Measurements from ENCODE around the gene SETMAR.

The SETMAR gene

DNA sequence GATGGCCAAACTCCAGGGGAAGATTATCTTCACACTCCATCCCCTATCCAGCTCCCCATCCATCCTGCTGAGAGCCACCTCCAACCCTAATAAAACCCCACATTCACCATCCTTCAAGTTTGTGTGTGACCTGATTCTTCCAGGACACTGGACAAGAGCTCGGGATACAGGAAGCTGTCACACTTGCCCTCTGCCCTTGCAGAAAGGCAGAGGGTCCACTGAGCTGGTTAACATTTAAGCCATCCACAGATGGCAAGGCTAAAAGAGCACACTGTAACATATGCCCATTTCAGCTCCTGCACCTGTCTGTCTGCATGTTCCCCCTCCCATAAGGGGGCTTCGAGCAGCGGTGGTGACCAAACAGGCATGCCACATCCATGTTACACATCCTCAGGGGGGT is 29.8 kb downstream of the SETMAR start:
- TF ChIP-seq, protein P1, sequence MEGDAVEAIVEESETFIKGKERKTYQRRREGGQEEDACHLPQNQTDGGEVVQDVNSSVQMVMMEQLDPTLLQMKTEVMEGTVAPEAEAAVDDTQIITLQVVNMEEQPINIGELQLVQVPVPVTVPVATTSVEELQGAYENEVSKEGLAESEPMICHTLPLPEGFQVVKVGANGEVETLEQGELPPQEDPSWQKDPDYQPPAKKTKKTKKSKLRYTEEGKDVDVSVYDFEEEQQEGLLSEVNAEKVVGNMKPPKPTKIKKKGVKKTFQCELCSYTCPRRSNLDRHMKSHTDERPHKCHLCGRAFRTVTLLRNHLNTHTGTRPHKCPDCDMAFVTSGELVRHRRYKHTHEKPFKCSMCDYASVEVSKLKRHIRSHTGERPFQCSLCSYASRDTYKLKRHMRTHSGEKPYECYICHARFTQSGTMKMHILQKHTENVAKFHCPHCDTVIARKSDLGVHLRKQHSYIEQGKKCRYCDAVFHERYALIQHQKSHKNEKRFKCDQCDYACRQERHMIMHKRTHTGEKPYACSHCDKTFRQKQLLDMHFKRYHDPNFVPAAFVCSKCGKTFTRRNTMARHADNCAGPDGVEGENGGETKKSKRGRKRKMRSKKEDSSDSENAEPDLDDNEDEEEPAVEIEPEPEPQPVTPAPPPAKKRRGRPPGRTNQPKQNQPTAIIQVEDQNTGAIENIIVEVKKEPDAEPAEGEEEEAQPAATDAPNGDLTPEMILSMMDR (IDR thresholded peaks at IDR 0.05; ENCODE audit: insufficient read depth, low read length, missing control alignments) = no peak
- ChIA-PET POLR2A (no interaction called here), CTCF (interaction anchor here (1.1 kb wide), 1 partner anchor 301 kb away, joined by 4 read pairs; no protein-coding TSS in a partner anchor)
- no peak overlapping the region for H3K4me3 ChIP-seq (ENCODE audit: low read depth, low read length)
- DNase-seq (ENCODE audit: low read depth, low spot score) = no peak

DNA sequence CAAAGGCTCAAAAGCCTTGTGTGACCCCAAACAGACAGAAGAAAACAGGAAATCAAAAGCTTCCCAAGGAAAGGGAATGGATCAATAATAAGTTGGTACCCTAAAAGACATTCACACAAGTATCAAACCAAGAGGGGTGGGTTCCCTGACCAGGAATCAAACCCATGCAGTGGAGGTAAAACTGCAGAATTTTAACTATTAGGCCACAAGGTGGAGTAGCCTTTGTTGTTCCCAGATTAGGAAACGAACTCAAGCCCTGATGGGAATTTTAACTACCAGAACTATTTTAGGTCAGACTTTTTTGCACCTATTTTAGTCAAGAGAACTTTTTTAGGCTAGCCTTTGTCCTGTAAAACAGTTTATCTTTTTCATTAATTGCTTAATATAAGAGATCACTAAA is 31.4 kb downstream of the SETMAR start:
- POLR2A ChIA-PET = no interaction called here
- DNase-seq (ENCODE audit: low read depth, low spot score) = no peak
- CTCF ChIA-PET = interaction anchor here (1.4 to 3.1 kb wide), 2 partner anchors 16 to 299 kb away, joined by 7 to 14 read pairs; no protein-coding TSS in a partner anchor

DNA sequence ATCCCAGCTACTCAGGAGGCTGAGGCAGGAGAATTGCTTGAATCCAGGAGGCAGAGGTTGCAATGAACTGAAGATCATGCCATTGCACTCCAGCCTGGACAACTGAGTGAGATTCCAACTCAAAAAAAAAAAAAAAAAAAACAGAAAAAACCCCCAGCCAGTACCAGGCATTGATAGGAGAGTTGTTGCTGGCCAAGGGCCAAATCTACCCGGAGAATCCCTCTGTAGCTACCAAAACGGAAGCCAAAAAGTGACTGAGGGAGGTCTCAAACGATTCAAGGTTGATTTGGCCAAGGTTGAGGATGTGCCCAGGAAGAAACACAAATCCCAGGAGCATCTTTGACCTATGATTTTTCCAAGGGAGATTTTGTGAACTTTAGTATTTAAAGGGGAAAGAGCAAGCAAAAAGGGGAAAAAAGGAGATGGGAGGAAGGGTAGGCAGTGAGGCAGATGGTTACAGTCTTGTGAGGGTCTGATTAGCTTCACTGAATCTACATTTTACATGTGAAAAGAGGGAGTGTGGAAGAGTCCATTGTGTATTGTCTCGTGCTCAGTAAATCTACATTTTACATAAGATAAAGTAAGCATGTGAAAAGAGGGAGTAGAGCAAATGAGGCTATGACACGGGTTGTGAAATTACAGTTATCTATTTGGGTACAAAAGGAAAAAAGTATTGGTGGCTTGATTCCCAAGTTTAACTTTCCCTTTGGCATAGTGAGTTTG is 32.8 kb downstream of the SETMAR start:
- H3K4me3 ChIP-seq (ENCODE audit: low read depth, low read length) = no peak overlapping the region
- TF ChIP-seq, protein P1 (IDR thresholded peaks at IDR 0.05; ENCODE audit: insufficient read depth, low read length, missing control alignments) = no peak
- CTCF ChIA-PET = interaction anchor here (0.9 to 3.1 kb wide), 2 partner anchors 15 to 298 kb away, joined by 6 to 14 read pairs; no protein-coding TSS in a partner anchor
- no peak for DNase-seq (ENCODE audit: low read depth, low spot score)
- POLR2A ChIA-PET = no interaction called here

More for the DNA sequence above, 31.4 kb downstream of the SETMAR start:
- TF ChIP-seq, protein P1 (IDR thresholded peaks at IDR 0.05; ENCODE audit: insufficient read depth, low read length, missing control alignments) = no peak
- no peak overlapping the region for H3K4me3 ChIP-seq (ENCODE audit: low read depth, low read length)

DNA sequence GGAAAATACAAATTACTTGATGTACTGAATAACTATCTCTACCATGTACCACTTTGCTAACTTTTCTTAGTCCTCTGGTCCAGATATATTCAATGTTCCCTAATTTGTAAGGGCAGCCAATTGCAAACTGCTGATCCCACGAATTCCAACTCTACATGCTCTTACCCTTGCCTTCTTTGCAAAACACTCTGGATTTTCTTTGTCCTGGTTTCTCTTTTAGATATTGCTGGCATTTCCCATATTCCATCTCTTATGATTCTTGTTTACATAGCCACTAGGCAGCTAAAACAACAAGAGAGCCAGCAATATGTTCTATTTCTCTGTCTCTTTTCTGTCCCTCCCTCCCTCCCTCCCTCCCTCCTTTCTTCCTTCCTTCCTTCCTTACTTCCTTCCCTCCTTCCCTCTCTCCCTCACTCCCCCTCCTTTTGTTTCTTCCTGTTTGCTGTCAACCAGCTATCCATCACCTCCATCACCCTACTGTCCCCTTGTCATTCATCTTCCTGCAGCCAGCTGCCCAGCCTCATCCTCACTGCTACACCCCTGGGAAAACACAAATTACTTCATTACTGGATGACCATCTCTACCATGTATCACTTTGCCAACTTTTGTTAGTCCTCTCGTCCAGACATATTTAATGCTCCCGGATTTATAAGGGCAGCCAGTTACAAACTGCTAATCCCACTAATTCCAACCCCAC is 33.8 kb downstream of the SETMAR start:
- TF ChIP-seq, protein P1 (IDR thresholded peaks at IDR 0.05; ENCODE audit: insufficient read depth, low read length, missing control alignments) = no peak

DNA sequence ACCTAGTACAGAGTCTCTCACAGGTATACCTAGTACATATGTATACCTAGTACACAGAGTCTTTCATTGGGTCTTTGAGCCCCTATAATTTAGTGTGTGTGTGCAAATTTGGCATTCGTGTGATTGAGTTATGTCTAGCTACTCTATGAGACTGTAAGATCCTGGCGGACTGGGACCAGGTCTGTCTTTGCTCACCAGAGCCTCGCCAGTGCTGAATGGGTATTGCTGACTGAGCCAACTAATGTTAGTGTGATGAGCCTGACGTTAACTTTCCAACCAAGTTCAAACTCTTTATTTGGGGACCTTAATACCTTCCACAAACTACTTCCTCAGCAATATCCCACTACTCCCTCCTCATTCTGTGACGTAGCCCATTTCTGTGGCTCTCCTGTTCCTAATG is 35.6 kb downstream of the SETMAR start:
- H3K4me3 ChIP-seq (ENCODE audit: low read depth, low read length) = no peak overlapping the region
- CTCF ChIA-PET = interaction anchor here (1.1 kb wide), 1 partner anchor 12 kb away, joined by 4 read pairs; no protein-coding TSS in a partner anchor
- DNase-seq (ENCODE audit: low read depth, low spot score) = no peak
- POLR2A ChIA-PET = no interaction called here
- TF ChIP-seq, protein P1 (IDR thresholded peaks at IDR 0.05; ENCODE audit: insufficient read depth, low read length, missing control alignments) = no peak

More for the DNA sequence above, 33.8 kb downstream of the SETMAR start:
- no peak overlapping the region for H3K4me3 ChIP-seq (ENCODE audit: low read depth, low read length)
- DNase-seq (ENCODE audit: low read depth, low spot score) = no peak
- POLR2A ChIA-PET = no interaction called here
- CTCF ChIA-PET = interaction anchor here (1.0 to 1.4 kb wide), 2 partner anchors 14 to 297 kb away, joined by 5 read pairs; no protein-coding TSS in a partner anchor

DNA sequence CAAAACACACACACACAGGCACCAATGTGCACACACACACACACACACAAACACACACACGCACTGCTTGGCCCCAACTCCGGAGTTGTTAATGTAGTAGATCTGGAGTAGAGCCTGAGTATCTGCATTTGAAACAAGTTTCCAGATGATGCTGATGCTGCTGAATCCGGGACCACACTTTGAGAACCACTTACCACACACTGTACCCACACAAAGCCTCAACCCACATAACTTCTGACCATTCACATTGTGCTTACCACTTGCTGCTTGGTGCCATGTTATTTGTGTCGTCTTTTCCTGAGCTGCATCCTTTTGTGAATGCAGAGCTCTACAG is 36.9 kb downstream of the SETMAR start:
- ChIA-PET CTCF (interaction anchor here (1.3 to 4.2 kb wide), 2 partner anchors 12 to 26 kb away, joined by 4 to 41 read pairs; no protein-coding TSS in a partner anchor), POLR2A (no interaction called here)
- TF ChIP-seq, protein P1 (IDR thresholded peaks at IDR 0.05; ENCODE audit: insufficient read depth, low read length, missing control alignments) = no peak
- H3K4me3 ChIP-seq (ENCODE audit: low read depth, low read length) = no peak overlapping the region
- DNase-seq (ENCODE audit: low read depth, low spot score) = no peak

All from AG04449 (cell line).